ENCODE measurements around the gene FOXK2.
A peak's percentile ranks its signal among the peaks of the same experiment; 100 is the strongest.
"Not testable (repeated sequence)": the region's sequence is repeated elsewhere in the genome, so short reads cannot be mapped to it uniquely, and the experiment has no call there.

FOXK2 gene

GRCh38 chr17:82496529-82497434 lies 22.8 kb upstream of the FOXK2 start:
- peak; percentile 83 for DNase-seq

- peak; percentile 31 for DNase-seq
Measured at GRCh38 chr17:82497483-82498405, 21.8 kb upstream of the FOXK2 start.

GRCh38 chr17:82502207-82502606 lies 17.3 kb upstream of the FOXK2 start:
- no peak for DNase-seq

- DNase-seq = no peak
Measured at GRCh38 chr17:82503094-82503727, 16.3 kb upstream of the FOXK2 start.

- no peak for DNase-seq
Measured at GRCh38 chr17:82503728-82504308, 15.7 kb upstream of the FOXK2 start.

GRCh38 chr17:82505296-82505695 lies 14.2 kb upstream of the FOXK2 start:
- DNase-seq = no peak

- not testable (repeated sequence) for DNase-seq
Measured at GRCh38 chr17:82506402-82506801, 13.1 kb upstream of the FOXK2 start.

- DNase-seq = no peak
Measured at GRCh38 chr17:82507631-82508175, 11.8 kb upstream of the FOXK2 start.

GRCh38 chr17:82511642-82512041 lies 7.9 kb upstream of the FOXK2 start:
- DNase-seq = not testable (repeated sequence)

- DNase-seq = not testable (repeated sequence)
Measured at GRCh38 chr17:82513864-82514263, 5.7 kb upstream of the FOXK2 start.

- DNase-seq = no peak
Measured at GRCh38 chr17:82517230-82517865, 2.2 kb upstream of the FOXK2 start.

GRCh38 chr17:82519971-82520903 lies 705 bp downstream of the FOXK2 start:
- DNase-seq = peak; percentile 27

GRCh38 chr17:82524540-82524939 lies 5.0 kb downstream of the FOXK2 start:
- no peak for DNase-seq

GRCh38 chr17:82525712-82526111 lies 6.2 kb downstream of the FOXK2 start:
- no peak for DNase-seq

GRCh38 chr17:82527898-82528297 lies 8.4 kb downstream of the FOXK2 start:
- DNase-seq = no peak

GRCh38 chr17:82528484-82529265 lies 9.1 kb downstream of the FOXK2 start:
- no peak for DNase-seq

GRCh38 chr17:82529914-82530300 lies 10.4 kb downstream of the FOXK2 start:
- DNase-seq = no peak

- DNase-seq = no peak
Measured at GRCh38 chr17:82531431-82531881, 11.9 kb downstream of the FOXK2 start.

GRCh38 chr17:82534401-82534812 lies 14.9 kb downstream of the FOXK2 start:
- no peak for DNase-seq
